A549 (cell line): Measurements from ENCODE around the gene CPAMD8.

Experiments used
- CBX2 ChIP-seq: fragments of 200-600 bp; sonication (generic); IDR thresholded peaks from 2 replicates; pipeline ENCODE4 v1.6.1; 2016; ENCODE audit warnings: low read depth, mild to moderate bottlenecking, borderline replicate concordance
- CHD4 ChIP-seq: fragments of 200-600 bp; sonication (generic); IDR thresholded peaks from 2 replicates; pipeline ENCODE4 v1.6.1; 2016; ENCODE audit warnings: antibody characterized with exemption, mild to moderate bottlenecking, borderline replicate concordance
- CTCF ChIP-seq: fragments of >200 bp; sonication (Bioruptor Twin); formaldehyde crosslinking; IDR thresholded peaks from 3 replicates; pipeline ENCODE4 v1.5.1; 2016
- EP300 ChIP-seq, 2 experiments: fragments of >200 bp; sonication (Bioruptor Twin); formaldehyde crosslinking; IDR thresholded peaks; 2 replicates in 1 of 2; 3 replicates in 1 of 2; pipeline ENCODE4 v1.6.1; 2016 to 2017

GRCh38 chr19:17043744-17044143 is 17.1 kb upstream of the CPAMD8 start:
- TF ChIP-seq CTCF = no peak
- TF ChIP-seq CHD4 = no peak
- no peak for TF ChIP-seq EP300 (IDR thresholded peaks at IDR 0.05)
- no peak for TF ChIP-seq CBX2
